Kidney glomerular epithelial cell (primary cell): ENCODE measurements around the gene OSBPL5.

Experiments
- DNase-seq: peaks from one replicate; lab custom pipeline; 2025; lab: John Stamatoyannopoulos, UW

OSBPL5 gene

DNA sequence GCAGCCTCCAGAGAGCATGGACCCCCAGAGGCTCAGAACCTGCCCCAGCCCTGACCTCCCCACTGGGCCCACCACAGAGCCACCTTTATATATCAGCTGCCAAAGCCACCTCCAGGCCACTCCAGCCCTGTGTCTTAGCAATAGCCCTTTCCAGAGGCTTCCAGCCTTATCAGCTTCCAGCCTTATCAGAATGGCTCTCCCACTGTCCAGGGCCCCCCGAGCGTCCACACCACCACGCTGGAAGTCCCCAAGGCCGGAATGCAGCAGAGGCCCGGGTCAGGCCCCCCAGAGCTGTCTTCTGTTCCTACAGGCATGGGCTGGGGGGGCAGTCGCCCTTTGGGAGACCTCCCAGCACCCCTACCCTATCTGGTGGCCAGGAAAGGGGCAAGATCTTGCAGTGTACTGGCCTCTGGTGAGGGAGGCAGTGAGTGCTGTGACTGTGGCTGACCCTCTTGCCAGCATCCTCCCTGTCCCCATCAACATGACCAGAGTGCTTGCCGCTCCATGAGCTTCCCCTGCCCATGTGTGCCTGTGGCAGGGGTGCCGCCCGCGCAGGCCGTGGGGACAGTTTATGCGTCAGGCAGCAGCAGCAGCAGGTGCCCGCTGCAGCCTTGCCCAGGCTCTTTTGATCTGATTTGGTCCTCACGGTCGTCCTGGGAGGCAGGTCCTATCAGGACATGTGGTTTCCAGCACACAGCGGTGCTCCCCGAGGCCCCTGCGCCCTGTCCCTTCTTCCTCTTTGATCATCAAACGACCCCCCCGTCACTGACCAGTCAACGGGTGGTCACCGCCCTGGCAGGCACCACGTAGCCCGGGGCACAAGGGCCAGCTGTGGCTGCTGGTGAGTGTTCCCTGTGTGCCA, 15.9 kb downstream of the OSBPL5 start:
- DNase-seq: no peak

DNA sequence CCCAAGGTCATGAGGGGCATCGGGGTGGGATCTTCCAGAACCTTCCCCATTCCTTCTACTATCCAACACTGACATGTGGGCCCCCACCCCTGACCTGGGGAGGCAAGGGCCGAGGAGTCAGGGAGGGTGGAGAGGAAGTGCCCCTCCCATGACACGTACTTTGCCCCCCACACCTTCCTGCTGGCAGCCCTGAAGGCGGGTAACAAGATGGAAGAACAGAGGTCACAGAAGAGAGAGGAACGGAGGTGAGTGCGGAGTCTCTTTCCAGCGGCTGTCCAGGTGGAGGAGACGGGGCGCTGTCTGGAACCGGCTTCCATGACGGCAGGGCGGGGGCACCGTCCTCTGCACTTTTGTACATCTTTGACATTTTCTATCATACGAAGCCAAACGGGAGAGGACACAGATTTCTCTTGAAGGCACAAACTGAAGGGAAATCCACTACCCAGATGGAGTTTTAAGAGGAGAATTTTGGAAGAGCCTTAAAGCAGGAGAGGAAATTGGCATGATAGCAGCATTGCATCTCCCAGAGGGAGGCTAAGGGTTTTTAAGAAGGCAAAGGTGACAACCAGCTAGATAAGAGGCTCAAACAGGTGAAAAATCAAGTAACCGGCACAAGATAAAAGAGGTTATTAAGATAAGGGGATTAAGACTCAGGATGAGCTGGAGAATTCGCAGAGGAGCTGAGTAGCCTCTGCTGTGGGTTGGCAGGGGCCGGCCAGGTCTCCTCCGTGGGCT, 16.7 kb downstream of the OSBPL5 start:
- DNase-seq: no peak

DNA sequence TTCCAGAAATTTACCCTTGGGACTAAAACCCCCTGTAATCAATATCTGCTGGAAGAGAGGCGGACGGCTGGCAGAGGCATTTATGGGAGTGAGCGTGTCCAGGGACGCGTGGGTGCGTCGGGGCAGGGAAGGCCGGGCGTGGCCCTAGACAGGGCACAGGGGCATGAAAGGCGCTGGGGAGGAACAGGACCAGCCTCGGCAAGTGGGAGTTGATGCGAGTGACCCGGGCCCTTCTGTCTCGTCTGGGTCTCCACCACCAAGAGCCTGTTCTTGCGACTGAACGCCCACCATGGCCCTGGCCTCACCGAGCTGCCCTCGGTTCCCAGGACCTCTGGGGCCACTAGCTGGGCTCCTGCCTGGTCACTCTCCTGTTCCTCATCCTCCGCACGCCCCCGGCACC, 17.5 kb downstream of the OSBPL5 start:
- no peak for DNase-seq

DNA sequence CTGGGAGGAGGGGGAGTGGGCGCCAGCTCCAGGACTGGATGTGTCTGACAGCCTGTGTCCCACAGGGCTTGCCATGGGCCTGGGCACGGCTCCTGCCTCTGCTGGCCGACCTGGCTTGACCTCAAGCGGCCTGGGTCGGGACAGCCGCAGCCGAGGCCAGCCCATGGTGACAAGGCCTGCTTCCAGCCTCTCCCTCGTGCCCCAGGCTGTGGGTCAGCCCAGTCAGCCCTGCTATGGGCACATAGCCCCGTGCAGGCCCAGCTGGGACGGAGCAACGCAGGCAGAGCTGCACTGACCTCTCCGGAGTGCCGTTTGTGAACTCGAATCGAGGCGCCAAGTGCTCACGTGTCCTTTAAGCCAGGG, 17.9 kb downstream of the OSBPL5 start:
- DNase-seq: no peak

DNA sequence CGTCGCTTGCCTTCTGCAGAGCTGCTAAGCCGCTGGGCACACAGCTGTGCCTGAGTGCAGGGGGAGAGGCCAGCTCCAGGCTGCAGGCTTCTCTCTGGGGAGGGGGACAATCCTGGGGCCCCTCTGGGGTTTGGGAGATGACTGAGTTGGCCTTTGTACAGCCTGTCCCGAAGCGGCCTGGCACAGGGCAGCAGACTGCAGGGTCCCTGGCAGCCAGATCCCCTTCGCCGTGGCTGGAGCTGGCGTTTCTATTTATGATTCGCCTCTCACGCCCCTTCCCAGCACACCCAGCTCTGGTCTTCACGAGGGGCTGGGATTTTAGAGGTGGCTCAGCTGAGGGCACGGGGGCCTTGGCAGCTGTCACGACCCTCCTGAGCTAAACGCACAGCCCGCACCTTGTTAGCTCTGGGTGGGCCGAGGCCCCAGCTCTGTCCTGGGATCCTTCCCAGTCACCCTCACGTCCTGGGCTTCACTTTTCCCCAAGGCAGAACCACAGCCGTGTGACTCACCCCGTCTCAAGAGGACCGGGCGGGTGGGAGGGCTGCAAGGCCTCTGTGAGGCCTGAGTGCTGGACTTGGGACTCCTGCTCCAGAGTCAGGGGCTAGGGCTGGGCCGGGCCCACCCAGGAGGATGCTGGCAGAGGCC, 18.4 kb downstream of the OSBPL5 start:
- no peak for DNase-seq

DNA sequence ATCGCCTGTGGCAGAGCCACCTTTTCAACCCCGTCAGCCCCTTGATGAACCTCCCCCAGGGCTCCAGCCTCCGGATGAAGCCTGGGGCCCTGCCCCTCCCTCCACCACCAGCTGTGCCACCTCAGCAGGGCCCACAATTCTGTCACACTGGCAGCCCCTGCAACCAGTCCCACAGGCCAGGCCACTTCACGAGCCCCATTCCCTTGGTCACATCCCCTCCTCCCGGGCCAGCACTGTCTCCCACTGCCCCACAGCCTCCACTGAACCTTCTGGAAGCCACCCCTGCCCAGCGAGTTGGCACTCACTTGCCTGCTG, 19.9 kb downstream of the OSBPL5 start:
- no peak for DNase-seq

DNA sequence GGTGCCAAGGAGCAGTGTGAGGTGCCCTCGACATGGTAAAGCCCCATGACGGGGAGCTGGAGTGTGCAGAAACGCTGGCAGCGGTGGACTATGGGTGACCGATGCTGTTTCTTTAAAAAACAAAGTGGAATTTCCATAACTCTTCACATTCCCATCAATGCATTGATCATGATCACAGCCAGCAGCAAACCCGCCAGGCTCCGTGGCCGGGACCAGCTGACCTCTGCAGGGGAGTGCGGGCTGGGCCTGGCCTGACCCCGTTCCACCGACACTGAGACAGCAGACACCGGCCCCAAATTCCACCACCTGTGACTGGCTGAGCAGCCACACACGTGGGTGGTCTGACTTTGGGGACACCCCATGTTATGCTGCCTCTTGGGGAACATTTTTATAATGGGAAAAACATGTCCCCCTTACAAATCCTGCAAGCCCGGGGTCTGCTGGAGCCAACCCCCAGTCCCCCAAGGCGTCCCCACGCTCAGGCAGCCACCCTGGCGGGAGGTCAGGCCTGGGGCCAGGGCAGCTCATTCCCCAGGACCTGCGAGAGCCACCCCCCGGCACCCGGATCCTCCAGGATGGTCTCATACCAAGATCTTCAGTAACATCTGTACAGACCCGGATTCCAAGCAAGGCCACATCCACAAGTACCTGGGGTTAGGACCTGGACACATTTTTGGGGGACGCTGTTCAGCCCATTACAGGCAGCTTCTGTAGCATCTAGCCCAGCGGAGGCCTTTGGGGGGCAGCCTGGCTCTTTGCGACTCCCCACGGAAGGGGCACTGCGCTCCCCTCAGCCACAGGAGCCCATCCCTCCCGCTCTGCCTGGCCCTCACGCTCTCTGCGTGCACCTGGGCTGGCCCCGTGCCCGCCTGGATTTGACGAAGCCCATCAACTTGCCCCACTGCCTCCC, 20.6 kb downstream of the OSBPL5 start:
- DNase-seq: no peak

DNA sequence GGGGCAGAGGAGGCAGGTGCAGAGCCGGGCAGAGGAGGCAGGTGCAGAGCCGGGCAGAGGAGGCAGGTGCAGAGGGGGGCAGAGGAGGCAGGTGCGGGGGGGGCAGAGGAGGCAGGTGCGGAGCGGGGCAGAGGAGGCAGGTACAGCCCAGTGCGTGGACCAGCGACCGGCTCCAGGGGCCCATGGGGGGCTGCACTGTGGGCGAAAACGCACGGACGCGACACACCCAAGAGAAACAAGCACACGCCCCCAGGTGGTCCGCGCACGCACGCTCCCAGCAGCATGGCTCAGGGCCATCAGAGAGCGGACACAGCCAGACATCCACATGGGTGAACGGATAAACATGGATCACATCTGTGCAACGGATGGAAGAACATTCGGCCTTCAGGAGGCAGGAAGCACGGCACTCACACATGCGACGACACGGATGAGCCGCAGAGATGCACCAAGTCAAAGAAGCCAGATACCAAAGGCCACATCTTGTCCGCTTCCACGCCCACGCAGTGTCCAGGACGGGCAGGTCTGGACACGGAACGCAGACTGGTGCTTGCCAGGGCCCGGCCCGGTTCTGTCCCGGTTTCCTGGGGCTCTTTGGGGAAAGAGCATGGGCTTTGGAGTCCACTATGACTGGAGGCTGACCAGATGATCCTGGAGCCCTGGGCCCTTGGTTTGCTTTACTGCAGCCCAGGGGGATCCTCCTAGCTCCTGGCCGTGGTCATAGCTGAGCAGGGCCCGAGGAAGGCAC, 21.8 kb downstream of the OSBPL5 start:
- no peak for DNase-seq

DNA sequence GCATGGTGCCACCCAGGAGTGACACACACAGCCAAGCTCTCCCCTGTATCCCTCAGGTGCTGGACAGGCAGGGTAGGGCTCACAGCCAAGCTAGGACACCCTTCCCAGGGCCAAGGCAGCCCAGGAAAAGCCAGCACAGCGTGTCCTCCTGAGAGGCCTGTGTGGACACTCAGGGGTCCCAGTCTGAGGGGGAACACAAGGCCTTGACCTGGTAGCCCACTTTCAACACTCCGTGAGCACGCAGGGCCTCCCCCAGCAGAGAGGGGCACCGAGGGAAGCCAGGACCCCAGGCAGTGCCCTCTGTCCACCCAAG, 24.9 kb downstream of the OSBPL5 start:
- DNase-seq: no peak

DNA sequence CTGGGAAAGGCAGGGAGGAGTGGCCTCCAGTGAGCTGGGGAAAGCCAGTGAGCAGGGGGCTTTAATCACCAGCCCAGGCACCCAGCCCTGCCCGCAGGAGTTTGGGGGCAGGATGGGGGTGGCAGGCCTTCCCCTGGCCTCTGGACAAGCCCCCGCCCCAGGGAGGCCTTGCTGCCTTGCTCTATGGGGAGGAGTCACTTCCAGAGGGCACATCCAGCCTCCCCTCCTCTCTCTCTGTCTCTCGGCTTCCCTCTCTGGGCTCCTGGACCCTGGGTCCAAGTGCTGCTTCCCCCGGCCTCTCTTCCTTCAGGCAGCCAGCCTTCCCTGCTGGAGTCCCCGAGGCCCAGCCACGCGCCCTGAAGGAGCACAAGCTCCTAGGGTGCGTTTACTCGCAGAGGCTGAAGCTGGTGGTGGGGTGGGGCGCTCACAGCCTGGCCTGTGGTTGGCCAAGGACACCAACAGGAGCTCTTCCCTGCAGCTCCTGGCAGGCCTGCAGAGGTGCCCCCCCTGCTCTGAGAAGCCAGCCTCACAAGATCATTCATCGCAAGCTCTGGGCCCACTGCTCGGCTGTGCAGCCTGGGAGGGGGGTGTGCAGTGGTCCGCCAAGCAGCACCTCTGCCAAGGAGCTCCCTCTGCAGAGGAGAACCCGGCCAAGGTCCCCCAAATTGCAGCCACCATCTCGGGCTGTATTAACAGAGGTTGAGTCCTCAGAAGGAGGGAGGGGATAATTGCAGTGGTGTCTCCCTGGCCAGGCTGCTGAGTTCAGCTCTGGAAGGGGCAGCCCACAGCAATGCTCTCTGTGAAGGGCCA, 25.4 kb downstream of the OSBPL5 start:
- no peak for DNase-seq

DNA sequence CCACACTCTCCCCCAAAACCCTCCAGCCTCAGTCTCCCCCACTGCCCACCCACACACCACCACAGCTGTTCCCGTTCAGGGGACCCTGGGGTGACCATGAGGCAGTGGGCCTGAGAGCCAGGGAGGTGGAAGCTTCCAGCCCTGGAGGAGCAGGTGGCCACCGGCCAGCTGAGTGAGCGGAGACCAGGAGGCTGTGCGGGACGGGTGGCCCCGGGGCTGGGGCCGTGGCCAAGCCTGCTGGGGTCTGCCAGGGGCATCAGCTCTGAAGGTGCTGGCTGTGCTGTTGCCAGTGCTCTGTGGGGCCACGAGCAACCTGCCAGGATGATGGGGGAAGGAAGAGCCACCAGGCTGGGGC, 26.0 kb downstream of the OSBPL5 start:
- no peak for DNase-seq

DNA sequence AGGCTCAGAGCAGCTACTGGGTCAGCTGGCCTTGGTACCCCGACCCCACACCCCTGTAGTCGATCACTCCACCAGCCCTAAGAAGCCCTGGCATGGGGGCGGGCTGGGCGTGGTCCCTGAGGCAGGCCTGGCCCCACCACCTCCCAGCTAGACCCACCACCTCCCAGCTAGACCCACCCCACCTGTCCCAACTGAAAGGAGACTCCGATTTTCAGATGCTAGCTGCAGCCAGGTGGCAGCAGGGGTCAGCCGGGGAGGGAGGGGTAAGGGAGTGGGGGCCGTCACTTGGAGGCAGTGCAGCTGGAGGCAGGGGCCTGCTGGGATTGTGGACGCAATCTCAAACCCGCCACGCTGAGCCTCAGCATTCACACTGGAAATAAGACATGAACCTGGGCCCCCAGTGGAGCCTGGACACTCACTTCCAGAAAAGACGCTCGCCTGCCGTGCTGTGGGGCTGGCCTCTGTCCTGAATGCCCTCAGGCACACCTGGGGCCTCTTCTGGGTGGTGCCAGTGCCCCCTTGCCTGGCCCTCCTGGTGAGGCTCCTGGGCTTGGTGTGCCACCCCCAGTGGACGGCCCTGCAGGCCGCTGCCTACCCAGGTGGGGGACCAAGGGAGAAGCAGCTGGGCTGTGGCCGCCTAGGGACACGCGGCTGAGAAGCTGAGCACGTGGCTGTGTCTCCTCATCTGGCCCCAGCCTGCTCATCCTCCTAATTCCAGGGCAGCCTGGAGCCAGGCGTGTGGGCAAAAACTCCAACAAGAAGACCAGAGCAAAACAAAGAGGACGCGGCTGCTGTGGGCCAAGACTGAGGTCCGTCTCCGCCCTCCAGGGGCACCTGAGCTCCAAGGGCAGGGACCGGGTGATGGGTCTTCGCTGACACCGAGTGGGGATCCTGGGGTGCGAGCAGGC, 26.7 kb downstream of the OSBPL5 start:
- DNase-seq: no peak

DNA sequence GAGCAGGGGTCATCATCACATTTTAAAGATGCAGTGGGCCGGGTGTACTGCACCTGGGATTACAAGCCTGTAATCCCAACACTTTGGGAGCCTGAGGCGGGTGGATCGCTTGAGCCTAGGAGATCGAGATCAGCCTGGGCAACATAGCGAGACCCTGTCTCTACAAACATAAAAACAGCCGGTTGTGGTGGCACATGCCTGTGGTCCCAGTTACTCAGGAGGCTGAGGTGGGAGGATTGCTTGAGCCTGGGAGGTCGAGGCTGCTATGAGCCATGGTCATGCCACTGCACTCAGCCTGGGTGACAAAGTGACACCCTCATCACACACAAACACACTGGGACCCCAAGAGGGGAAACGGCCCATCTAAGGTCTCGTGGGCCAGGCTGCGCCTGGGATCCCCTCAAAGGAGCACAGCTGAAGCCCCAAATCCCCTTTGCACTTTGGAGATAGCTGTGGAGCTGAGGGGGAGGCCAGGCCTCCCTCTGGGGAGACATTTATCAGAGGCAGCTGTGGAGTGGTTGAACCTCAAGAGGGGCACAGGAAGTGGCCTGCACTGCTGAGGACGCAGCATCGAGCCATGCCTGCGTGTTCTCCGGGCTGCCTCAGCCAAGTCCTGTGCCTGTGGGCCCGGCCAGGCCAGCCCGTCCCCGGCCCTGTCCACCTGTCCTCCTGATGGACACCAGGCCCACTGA, 27.5 kb downstream of the OSBPL5 start:
- DNase-seq: no peak

DNA sequence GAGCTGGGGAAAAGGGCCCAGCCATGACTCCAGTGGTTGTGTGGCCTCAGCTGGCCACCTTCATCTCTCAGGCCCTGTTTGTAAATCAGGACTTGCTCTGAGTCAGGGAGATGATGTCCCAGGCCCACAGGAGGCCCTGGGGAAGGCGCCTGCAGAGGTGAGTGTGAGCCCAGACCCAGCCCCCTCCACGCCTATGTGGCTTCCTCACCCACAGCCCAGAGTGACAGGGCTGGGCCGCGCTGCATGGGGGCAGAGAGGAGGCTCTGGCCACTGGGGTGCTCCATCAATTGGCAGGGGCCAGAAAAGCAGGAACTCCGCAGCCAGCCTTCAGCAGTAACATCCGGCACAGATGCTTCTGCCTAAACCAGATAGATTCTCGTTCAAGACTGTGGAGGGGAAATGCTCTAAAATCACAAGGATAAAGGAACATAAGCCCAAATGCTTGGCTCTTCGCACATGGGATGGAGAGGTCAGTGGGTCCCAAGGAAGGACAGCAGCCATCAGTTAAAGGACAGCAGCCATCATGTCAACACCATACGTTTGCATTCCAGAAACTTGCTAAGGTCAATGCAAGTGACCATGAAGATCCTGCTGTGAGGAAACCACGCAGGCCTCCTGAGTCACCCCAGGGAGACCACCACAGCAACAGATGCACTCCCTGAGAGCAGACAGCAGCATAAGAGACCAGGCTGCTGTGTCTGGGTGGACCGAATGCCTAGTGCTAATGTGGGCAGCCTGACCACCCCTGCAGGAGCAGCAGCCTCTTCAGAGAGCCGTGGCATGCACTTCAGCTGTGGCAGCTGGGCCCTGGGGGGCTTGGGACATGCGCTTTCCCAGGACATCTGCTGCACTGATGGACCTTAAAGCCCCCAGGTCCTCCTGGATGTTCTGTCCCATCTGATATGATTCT, 28.3 kb downstream of the OSBPL5 start:
- no peak for DNase-seq

DNA sequence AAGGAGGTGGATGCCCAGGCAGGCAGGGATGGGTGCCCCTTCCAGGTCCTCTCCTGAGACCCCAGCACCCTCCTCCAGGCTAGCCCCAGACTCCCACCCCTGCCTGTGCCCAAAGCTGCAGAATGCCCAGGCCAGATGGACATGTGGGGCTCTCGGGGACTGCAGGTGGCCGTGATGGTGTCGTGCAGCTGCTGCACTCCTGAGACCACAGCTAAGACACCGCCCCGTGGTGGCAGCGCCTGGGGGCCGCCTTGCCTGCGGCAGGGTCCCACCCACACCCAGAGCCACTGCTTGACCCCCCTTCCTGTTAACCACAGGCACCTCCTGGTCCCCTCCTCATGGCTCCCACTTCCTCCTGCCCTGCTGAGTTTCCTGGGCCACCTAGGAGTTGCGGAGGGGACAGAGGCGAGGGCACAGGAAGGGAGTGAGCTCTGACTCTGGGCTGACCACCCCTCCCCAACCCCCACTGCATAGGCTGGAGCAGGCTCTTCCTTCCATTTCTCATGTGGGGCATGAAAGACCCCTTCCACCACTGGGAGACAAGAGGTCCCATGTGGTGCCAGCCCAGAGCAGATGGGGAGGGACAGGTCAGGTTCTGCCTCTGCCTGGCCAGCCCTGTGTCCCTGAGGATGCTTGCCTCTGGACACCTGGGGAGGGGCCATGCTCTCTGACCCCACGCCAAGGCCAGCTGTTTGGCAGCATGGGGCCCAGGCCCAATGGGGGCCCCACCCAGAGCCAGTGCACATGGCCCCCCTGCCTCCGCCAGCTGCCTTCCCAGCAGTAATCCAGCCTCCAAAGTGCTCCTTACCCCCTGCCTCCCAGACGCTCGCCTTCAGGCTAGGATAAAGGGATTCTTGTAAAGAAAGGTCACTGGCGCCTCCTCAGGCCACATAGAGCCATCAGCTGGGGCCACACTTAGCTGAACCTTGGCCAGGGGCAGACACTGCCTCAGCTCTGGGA, 29.3 kb downstream of the OSBPL5 start:
- DNase-seq: no peak

DNA sequence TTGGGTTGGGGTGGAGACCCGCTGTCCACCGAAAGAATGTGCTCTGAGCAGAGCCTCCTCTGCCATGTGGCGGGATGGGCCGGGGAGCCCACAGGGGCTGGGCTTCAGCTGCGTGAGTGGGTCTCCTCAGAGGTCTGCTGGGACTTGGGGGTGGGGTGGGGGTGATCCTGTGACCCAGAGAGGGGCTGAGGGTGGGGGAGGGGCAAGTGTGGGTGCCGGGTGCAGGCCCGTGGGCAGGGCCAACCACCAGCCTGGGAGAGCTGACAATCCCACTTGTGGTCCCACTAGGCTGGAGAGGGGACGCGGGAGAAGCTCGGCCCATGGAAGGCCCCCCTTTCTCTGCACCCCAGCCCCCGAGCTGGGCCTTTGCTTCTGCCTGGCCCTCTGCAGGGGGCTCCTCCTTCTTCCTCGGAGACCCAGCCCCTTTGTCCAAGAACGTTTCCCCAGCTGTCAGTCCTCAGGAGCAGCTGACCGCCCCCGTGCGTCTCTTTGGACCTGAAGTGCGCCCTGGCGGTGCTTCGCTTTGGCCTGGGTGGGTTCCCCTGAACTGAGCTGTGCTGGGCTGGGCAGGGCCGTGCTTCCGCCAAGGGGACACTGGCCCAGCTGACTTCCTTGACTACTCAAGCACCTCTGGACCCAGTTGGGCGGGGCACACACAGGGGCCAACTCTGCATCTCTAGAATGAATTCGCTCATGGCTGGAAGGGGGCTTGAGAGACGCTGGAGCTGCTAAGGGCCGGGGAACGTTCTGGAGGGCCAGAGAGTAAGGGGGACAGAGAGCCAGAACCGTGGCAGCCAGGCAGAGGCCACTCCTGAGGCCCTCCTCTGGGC, 30.2 kb downstream of the OSBPL5 start:
- no peak for DNase-seq
